B cell (primary cell): ENCODE results near the gene ARNT2.

ENCODE experiments used
- CTCF ChIP-seq: fragments of 200-600 bp; IDR thresholded peaks from one replicate; pipeline ENCODE4 v1.8.0; 2022; ENCODE audit warnings: antibody characterized with exemption, mild to moderate bottlenecking
- EZH2 ChIP-seq: IDR thresholded peaks from 2 replicates; pipeline ENCODE4 v1.6.1; 2012; ENCODE audit warnings: borderline replicate concordance, low read depth, mild to moderate bottlenecking, moderate library complexity, low read length; ENCODE audit not compliant: insufficient read depth, poor library complexity, severe bottlenecking

GRCh38 chr15:80561500-80561899, 157.3 kb downstream of the ARNT2 start:
- no peak for TF ChIP-seq CTCF
- TF ChIP-seq EZH2: no peak
